GM18951 (cell line): ENCODE measurements around the gene KDM2A.
A peak's percentile ranks its signal among the peaks of the same experiment; 100 is the strongest.

ENCODE experiments used
- POLR2A ChIP-seq: IDR thresholded peaks from 4 replicates; pipeline ENCODE4 v1.6.1; 2011; ENCODE audit warnings: mild to moderate bottlenecking; ENCODE audit not compliant: insufficient read length, insufficient read depth; ENCODE audit errors: extremely low read depth
- in situ Hi-C: fragments of 300-500 bp; cut with MboI; formaldehyde crosslinking; loops from one replicate; pipeline ENCODE4 v1.12.0; 2022; ENCODE audit warnings: low sequenced_read_pairs, mixed read lengths, inconsistent platforms; ENCODE audit not compliant: unreplicated experiment

KDM2A gene

DNA sequence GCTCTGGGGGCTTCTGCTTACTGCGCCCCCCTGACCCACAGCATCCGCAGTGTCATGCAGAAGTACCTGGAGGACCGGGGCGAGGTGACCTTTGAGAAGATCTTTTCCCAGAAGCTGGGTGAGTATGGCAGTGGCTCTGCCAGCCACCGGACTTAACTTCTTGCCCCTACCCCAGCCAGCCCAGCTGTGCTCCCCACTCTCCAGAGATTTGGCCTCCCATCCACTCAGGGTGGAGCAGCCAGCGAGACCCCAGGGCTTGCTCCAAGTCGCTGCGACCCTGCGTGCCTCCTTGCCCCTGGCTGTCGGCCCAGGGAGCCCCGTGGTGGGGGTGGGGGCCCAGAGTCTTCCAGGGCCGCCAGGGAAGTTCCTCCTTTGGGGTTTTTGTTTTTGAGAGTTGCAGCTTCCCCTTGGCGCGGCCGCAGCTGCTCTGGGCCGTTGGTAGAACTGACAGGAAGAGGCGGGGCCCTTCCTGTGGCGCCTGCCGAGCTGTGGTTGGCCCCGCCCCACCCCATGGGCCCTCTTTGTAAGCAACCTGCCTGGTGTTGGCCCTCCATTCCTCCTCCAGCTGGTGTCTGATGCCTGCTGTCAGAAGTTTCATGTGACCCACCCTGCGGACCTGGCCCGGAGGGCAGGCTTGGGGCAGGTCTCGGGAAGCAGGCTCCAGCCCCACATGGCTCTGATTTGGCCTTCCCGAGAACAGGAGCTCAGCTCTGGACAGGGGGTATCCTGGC lies 158.3 kb downstream of the KDM2A start:
- in situ Hi-C loops, result no loop called here
- peak; percentile 65 for TF ChIP-seq POLR2A

DNA sequence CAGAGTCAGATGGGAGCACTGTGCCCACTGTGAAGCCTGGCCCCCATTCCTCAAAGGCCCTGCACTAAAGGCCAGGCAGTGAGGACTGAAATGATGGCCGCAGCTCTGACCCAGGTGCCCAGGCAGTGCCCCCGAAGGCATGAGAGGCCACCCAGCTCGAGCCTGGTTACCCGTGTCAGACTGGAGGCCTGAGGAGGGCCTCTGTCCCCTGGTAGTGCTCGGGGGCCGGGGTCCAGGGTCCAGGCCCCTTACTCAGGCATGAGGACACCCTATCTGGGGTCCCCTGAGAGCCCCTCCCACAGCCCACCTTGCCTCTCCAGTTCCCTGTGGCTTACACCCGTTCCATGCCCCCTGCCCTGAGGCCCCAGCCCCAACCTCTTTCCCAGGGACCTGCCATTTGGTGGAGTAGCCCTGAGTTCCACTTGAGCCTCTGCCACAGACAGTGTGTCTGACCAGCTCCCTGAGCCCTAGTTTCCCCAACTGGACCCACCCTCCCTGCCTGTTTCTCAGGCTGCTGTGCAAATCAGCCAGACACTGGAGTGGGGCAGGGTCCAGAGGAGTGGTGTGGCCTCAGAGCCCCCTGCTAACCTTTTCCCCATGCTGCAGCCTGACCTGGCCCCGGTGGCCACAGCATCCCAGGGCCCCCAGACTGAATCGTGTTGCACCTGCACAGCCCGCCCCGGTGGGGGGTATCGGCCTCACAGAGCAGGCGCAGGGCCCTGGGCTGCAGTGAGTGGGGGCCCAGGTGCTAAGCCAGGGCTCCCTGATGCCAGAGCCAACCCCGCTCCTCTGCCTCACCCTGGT lies 159.3 kb downstream of the KDM2A start:
- no peak for TF ChIP-seq POLR2A
- in situ Hi-C loops, result no loop called here

DNA sequence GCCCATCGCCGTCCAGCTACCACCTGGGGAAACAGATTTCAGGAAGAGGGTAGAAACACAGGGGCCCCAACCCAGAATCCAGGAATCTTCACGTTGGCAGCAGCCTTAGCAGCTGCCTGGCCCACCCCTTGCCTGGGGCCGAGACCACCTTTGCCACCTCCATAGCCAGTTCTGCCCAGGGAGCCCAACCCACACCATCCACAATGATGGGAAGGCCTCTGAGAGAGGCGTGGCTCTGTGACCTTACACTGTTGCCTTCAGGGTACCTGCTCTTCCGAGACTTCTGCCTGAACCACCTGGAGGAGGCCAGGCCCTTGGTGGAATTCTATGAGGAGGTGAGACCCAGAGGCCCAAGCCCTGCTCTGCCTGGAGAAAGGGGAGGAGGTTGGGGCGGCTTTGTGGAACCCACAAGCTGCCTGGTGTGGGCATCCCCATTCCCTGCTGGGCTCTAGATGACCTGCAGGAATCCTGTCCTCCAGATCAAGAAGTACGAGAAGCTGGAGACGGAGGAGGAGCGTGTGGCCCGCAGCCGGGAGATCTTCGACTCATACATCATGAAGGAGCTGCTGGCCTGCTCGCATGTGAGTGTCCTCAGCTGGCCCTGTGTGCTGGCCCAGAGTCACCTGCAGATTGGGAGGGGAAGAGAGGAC lies 160.0 kb downstream of the KDM2A start:
- in situ Hi-C loops, result no loop called here
- no peak for TF ChIP-seq POLR2A

DNA sequence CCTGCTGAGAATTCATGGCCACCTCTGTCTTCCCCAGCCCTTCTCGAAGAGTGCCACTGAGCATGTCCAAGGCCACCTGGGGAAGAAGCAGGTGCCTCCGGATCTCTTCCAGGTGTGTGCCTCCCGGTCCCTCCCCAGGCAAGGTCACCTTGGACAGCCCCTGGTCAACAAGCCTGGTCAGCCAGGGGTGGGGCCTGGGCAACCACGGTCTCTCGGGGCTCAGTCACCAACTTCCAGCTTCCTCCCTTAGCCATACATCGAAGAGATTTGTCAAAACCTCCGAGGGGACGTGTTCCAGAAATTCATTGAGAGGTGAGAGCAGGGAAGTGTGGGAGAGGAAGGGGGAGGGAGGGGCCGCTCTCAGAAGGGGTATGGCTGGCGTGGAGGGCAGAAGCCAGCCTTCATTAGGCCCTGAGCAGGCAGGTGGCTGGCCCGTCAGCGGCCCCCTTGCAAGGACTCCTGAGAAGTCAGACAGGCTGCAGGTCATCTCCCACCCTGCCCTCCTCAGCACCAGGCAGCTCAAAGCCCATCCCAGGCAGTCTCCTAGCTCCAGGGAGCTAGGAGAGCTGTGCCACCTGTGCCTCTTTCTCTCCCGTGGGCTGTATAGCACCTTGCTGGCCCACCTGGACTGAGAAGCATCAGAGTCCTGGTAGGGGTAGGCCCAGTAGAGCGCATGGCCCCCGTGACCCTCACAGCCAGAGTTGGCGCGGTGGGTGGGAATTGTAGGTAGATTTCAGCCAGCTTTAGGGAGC lies 160.7 kb downstream of the KDM2A start:
- TF ChIP-seq POLR2A, result no peak
- in situ Hi-C loops, result no loop called here

DNA sequence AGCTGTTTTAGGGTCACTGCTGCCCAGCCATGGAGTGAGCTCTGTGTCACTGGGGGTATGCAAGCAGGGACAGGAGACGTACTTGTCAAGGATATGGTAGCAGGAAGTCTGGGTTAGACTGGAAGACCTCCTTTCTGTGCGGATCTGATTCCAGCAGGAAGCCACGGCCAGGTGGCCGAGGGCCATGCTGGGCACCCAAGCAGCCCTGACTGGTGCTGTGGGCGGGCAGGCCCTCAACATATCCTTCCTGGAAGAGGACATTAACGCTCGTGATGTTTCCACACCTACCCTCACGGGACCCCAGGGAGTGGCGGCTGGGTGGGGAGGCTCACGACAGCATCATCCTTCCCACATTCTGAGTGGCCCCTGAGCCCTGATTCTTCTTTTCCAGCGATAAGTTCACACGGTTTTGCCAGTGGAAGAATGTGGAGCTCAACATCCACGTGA lies 161.3 kb downstream of the KDM2A start:
- no peak for TF ChIP-seq POLR2A
- in situ Hi-C loops, result no loop called here

DNA sequence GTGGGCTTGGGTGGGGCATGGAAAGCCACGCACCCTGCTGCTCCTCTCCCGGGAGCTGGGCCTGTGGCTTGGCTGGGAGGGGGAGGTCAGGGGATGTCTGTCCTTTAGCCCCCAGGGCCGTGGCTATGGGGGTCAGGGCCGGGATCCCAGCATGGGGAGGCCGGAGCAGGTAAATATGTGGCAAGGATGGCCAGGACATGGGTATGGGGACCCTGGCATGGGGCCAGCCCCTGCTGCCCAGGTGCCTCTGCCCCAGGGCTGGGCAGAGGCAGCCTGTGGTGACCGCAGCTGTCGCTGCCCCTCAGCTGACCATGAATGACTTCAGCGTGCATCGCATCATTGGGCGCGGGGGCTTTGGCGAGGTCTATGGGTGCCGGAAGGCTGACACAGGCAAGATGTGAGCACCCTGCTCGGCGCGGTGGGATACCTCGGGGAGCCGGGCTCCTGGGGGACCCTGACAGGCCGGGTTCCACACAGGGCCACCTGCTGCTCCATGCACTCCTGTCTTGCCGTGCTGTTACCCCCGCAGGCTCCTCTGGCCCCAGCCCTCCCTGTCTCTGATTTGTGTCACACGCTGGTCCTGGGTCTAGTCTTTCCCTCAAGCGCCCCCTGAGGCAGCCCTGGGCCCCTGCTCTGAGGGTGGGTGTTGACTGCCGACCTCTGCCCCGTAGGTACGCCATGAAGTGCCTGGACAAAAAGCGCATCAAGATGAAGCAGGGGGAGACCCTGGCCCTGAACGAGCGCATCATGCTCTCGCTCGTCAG lies 161.9 kb downstream of the KDM2A start:
- no peak for TF ChIP-seq POLR2A
- in situ Hi-C loops, result no loop called here

DNA sequence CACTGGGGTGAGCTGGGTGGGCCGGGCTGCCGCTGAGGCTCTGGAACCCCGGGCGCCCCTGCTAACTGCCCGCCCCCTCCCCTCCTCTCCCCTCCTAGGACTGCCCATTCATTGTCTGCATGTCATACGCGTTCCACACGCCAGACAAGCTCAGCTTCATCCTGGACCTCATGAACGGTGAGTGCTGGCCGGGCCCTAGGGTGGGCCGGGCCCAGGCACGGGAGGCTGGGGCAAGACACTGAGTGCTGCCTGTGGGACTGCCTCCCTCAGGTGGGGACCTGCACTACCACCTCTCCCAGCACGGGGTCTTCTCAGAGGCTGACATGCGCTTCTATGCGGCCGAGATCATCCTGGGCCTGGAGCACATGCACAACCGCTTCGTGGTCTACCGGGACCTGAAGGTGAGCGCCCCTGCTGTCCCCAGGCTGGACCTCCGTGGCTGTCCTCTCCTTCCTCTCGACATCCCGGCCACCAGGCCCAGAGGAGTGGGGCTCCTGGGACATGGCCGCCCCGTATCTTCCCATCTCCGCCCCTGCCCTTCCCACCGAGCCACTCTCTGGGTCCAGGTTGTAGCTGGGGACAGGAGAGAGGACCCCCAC lies 162.6 kb downstream of the KDM2A start:
- no peak for TF ChIP-seq POLR2A
- in situ Hi-C loops, result no loop called here

DNA sequence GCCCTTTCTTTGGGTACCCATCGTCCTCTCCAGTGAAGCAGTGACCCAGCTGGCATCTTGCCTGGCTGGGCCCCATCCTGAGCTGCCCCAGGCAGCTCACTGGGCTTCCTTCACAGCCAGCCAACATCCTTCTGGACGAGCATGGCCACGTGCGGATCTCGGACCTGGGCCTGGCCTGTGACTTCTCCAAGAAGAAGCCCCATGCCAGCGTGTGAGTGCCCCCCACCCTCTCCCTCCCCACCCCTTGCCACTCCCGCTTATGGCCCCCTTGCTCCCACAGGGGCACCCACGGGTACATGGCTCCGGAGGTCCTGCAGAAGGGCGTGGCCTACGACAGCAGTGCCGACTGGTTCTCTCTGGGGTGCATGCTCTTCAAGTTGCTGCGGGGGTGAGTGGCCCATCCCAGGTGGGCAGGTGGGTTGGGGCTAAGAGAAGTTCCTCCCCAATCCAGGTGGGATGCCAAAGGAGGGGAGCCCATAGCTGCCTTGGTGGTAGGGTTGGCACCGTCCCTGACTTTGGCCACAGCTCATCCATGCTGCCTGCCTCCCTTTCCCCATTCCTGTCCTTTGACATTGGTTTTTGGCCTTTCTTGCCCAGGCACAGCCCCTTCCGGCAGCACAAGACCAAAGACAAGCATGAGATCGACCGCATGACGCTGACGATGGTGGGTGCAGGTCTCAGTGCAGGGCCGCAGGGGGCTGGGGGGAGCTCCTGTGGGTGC lies 163.3 kb downstream of the KDM2A start:
- TF ChIP-seq POLR2A, result no peak
- in situ Hi-C loops, result no loop called here

DNA sequence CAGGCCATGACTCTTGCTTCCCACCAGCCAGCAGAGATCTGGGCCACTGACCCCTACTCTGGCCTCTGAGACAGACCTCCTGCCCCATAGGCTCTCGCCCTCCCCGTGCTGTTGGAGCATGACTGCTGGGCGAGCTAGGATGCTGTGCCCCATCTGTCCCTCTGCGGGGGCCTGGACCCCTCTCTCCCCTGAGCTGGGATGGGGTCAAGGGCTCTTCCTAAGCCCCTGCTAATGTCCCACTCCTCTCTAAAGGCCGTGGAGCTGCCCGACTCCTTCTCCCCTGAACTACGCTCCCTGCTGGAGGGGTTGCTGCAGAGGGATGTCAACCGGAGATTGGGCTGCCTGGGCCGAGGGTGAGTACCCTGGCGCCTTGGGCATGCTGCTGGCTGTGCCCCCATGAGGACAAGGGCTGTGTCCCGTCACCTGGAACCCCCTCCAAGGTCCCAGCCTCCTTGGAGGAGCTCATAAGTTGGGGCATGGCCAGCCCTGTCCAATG lies 163.9 kb downstream of the KDM2A start:
- TF ChIP-seq POLR2A, result no peak
- in situ Hi-C loops, result no loop called here

DNA sequence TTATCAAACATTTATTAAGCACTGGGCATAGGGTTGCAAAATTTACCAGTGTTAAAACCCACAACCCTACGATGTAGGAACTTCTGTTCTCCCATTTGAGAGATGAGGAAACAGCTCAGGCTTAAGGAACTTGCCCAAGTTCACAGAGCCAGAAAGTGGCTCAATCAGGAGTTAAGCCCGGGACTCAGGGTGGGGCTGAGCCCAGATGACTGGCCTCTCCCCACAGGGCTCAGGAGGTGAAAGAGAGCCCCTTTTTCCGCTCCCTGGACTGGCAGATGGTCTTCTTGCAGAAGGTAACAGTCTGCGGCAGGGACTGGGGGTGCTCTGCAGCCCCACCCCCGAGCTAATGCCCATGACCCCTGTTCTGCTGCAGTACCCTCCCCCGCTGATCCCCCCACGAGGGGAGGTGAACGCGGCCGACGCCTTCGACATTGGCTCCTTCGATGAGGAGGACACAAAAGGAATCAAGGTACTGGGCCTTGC lies 164.5 kb downstream of the KDM2A start:
- in situ Hi-C loops, result no loop called here
- no peak for TF ChIP-seq POLR2A
